Body of pancreas (tissue), 4 donors: ENCODE results near the gene NEDD4. TPM values are rescaled to one million over a fixed set of nuclear protein-coding genes. Genes with fewer than 3 reads are reported as not detected.

ENCODE experiments used
- ATAC-seq: fragments of 150-250 bp; one replicate; pipeline ENCODE4 v1.9.1; 2016
- DNase-seq, 4 donors: peaks; one replicate each; pipeline ENCODE4 v3.0.0-alpha.2; 2019
- H3K27ac ChIP-seq, 4 donors: fragments of 200-600 bp; sonication (generic); 1 replicate in 3 of 4; 2 replicates in 1 of 4; pipeline versions ENCODE4 v1.5.1 to v1.6.1; 2016 to 2019; ENCODE audit warnings: mild to moderate bottlenecking in 1 of 4, mixed read lengths in 1 of 4, moderate library complexity in 1 of 4
- H3K27me3 ChIP-seq, 2 donors: fragments of 200-600 bp; sonication (generic); one replicate each; pipeline ENCODE4 v1.6.0; 2016; ENCODE audit warnings: mild to moderate bottlenecking in 1 of 2
- H3K36me3 ChIP-seq, 2 donors: fragments of 200-600 bp; sonication (generic); replicated peaks in 1 of 2; 2 replicates each; pipeline ENCODE4 v1.5.1; 2016; ENCODE audit warnings: low read depth in 2 of 2; ENCODE audit not compliant: insufficient read depth in 1 of 2
- H3K4me1 ChIP-seq: fragments of 200-600 bp; sonication (generic); one replicate; pipeline ENCODE4 v1.6.0; 2016
- H3K4me3 ChIP-seq, 2 donors: fragments of 200-600 bp; sonication (generic); 1 replicate in 1 of 2; 2 replicates in 1 of 2; pipeline ENCODE4 v1.5.1; 2016 to 2019
- H3K9me3 ChIP-seq, 3 donors: fragments of 200-600 bp; sonication (generic); 1 replicate in 2 of 3; 2 replicates in 1 of 3; pipeline ENCODE4 v1.5.1; 2016
- CTCF ChIP-seq, 7 experiments: fragments of 450-650 bp in 4 of 7; fragments of 200-600 bp in 3 of 7; sonication (generic) in 3 of 7; IDR thresholded peaks; one replicate each; pipeline ENCODE4 v1.5.1; 2016 to 2019; ENCODE audit warnings: antibody characterized with exemption in 7 of 7
- POLR2A ChIP-seq, 3 donors: fragments of 450-650 bp; IDR thresholded peaks; one replicate each; pipeline ENCODE4 v1.6.1; 2016; ENCODE audit warnings: antibody characterized with exemption in 3 of 3, mild to moderate bottlenecking in 2 of 3
- WGBS, 2 donors: methylation state at CpG; one replicate each; pipeline ENCODE4 v1.1.5; 2017; 5-methylcytosine and 5-hydroxymethylcytosine counted together
- intact Hi-C: fragments of 100-400 bp; cut with DNase I; formaldehyde crosslinking; loops from one replicate; pipeline ENCODE4 v1.15.1; 2023
- total RNA-seq, 2 donors: library from RNA; depleted of rRNA; stranded (reverse); fragments of >200 nt; gene quantifications; one replicate each; pipeline ENCODE4 v1.1.0, GENCODE V29; 2016

NEDD4 gene
- total RNA-seq, 2 donors from 2014 or later, result 3.0 to 8.0 TPM

- WGBS, 2 donors, result 79 to 85% methylated on average over 3 of the region's 3 CpGs
- Histone ChIP-seq H3K4me3 (no peak overlapping the region), H3K27me3 (no peaks in the 10 kb centered on the region), H3K9me3 (no peaks in the 10 kb centered on the region), H3K4me1 (no peaks in the 10 kb centered on the region), H3K36me3 (no peaks in the 10 kb centered on the region), H3K27ac (no peak overlapping the region)
- TF ChIP-seq CTCF (IDR thresholded peaks at IDR 0.05) (no peak), POLR2A (IDR thresholded peaks at IDR 0.05) (no peak)
- intact Hi-C loops, result no loop called here
- ATAC-seq, result no peak
- no peak for DNase-seq
These were observed 159.1 kb downstream of the NEDD4 start for GRCh38 chr15:55834331-55834730.

GRCh38 chr15:55829826-55830225 is 163.6 kb downstream of the NEDD4 start:
- ATAC-seq, result no peak
- WGBS, 2 donors, result 66 to 79% methylated on average over 2 of the region's 2 CpGs
- Histone ChIP-seq H3K36me3 (no peaks in the 10 kb centered on the region), H3K9me3 (no peaks in the 10 kb centered on the region), H3K27ac (no peak overlapping the region), H3K27me3 (no peaks in the 10 kb centered on the region), H3K4me1 (no peaks in the 10 kb centered on the region), H3K4me3 (no peak overlapping the region)
- TF ChIP-seq CTCF (IDR thresholded peaks at IDR 0.05) (no peak), POLR2A (IDR thresholded peaks at IDR 0.05) (no peak)
- intact Hi-C loops, result no loop called here
- DNase-seq, result no peak

DNA sequence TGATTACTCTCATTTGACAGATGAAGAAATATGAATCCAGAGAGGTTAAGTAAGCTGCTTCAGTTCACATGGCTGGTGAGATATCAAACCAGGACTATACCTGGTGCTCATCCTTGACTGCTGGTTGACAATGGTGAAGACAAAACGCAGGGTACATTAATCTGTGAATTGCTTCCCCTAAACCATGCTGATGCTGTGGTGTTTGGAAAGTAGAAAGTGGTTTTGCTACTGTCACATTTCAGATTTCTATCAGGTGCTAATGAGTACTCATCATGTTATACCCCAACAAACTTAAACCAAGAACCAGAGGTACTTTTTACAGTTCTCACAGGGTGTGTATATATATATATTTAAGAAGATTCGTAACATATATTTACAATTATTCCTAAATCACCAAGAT is 165.5 kb downstream of the NEDD4 start:
- Histone ChIP-seq H3K27ac (no peak overlapping the region), H3K4me1 (no peaks in the 10 kb centered on the region), H3K36me3 (no peaks in the 10 kb centered on the region), H3K27me3 (no peaks in the 10 kb centered on the region), H3K4me3 (no peak overlapping the region), H3K9me3 (no peaks in the 10 kb centered on the region)
- DNase-seq, result no peak
- intact Hi-C loops, result no loop called here
- no peak for TF ChIP-seq CTCF (IDR thresholded peaks at IDR 0.05)
- TF ChIP-seq POLR2A (IDR thresholded peaks at IDR 0.05), result no peak
- ATAC-seq, result no peak
- WGBS, 2 donors, result 89 to 97% methylated on average over 2 of the region's 2 CpGs

DNA sequence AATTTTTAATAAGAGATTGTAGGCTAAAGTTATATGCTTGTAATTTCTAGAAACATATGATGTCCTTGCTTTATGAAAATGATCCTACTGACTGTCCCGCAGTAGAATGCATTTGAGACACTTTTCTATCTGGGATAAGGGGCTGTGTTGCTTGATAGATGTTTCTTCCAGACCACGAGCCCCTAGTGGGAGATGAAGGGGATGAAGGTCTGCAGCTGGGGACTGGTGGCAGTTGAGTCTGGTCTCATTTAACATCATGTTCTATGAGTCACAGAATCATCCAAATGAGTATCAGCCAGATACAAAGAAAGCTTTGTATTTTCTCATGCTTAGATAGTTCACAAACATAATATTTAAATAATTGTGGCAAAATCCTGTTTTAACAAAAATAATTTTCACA is 166.2 kb downstream of the NEDD4 start:
- 75 to 89% methylated on average over 2 of the region's 2 CpGs for WGBS, 2 donors
- H3K36me3 ChIP-seq, result no peaks in the 10 kb centered on the region
- TF ChIP-seq POLR2A (IDR thresholded peaks at IDR 0.05) (no peak), CTCF (IDR thresholded peaks at IDR 0.05) (no peak)
- H3K27me3 ChIP-seq, result no peaks in the 10 kb centered on the region
- DNase-seq (no peak), ATAC-seq (no peak)
- intact Hi-C loops, result no loop called here
- no peak overlapping the region for H3K4me3 ChIP-seq
- H3K4me1 ChIP-seq, result no peaks in the 10 kb centered on the region
- no peaks in the 10 kb centered on the region for H3K9me3 ChIP-seq
- H3K27ac ChIP-seq, result no peak overlapping the region

DNA sequence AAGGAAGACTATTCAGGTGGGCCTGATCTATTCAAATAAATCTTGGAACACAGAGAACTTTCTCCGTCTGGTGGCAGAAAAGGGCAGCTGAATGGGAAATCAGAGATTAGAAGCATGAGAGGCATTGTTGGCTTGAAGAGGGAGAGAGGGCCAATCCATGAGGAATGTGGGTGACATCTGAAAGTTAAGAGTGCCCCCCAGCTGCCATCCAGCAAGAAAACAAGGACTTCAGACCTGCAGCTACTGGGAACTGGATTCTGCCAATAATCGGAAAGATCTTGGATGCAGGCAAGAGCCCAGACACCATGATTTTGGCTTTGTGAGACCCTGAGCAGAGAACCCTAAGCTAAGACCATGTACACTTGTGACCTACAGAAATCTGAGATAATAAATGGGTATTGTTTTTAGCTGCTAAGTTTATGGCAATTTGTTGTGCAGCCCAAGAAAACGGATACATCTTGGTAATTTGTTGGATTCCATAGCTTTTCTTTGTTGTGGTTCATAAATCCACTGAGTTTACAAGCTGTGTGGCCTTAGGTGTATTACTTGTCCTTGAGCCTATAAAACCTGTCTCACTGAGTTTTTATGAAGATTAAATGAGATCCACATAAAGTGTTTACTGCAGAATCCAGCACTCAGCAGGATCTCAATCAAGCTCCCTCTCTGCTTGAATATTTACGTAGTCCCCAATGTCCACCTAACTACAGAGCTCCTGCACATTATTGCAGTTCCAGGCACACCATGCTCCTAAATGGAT is 168.4 kb downstream of the NEDD4 start:
- Histone ChIP-seq H3K36me3 (no peaks in the 10 kb centered on the region), H3K4me3 (no peak overlapping the region), H3K4me1 (no peaks in the 10 kb centered on the region), H3K9me3 (no peaks in the 10 kb centered on the region), H3K27me3 (no peaks in the 10 kb centered on the region), H3K27ac (no peak overlapping the region)
- intact Hi-C loops, result no loop called here
- WGBS, 2 donors, result 70 to 79% methylated on average over 4 of the region's 4 CpGs
- no peak for ATAC-seq
- no peak for TF ChIP-seq POLR2A (IDR thresholded peaks at IDR 0.05)
- DNase-seq, result no peak
